WTC11 (cell line): ENCODE measurements around the gene ILKAP. TPM values are rescaled to one million over a fixed set of nuclear protein-coding genes. Genes with fewer than 3 reads are reported as not detected.
"Not testable (repeated sequence)": the region's sequence is repeated elsewhere in the genome, so short reads cannot be mapped to it uniquely, and the experiment has no call there.

Source experiments
- ATAC-seq: fragments of 200-7000 bp; cut with Tn5 transposase; 2 replicates; pipeline ENCODE4 v1.10.0; 2021; ENCODE audit warnings: mild to moderate bottlenecking, moderate library complexity
- CTCF ChIA-PET: fragments of 300-600 bp; sonication (Branson Sonifier 250); formaldehyde crosslinking; loops from one replicate; lab custom pipeline; 2021; ENCODE audit warnings: antibody characterized with exemption; lab: Charles Lee
- POLR2A ChIA-PET: fragments of 350-600 bp; sonication (Branson Sonifier 250); formaldehyde crosslinking; loops from one replicate; lab custom pipeline; 2021; ENCODE audit warnings: antibody characterized with exemption; lab: Charles Lee
- DNase-seq: peaks from one replicate; pipeline ENCODE4 v3.0.0; 2021; ENCODE audit warnings: low spot score
- H3K27ac Mint-ChIP-seq: 2 replicates; pipeline ENCODE4 v1.8.0; 2021; ENCODE audit warnings: mixed read lengths
- H3K27me3 Mint-ChIP-seq: 2 replicates; pipeline ENCODE4 v1.8.0; 2021; ENCODE audit warnings: low read depth, mild to moderate bottlenecking, moderate library complexity, mixed read lengths
- H3K36me3 Mint-ChIP-seq: 2 replicates; pipeline ENCODE4 v1.8.0; 2021; ENCODE audit warnings: mixed read lengths
- H3K4me1 Mint-ChIP-seq: 2 replicates; pipeline ENCODE4 v1.8.0; 2022; ENCODE audit warnings: mixed read lengths
- H3K4me3 Mint-ChIP-seq: 2 replicates; pipeline ENCODE4 v1.8.0; 2021; ENCODE audit warnings: mild to moderate bottlenecking, moderate library complexity, mixed read lengths
- H3K9me3 Mint-ChIP-seq: 2 replicates; pipeline ENCODE4 v1.8.0; 2021; ENCODE audit warnings: mixed read lengths
- CBFB ChIP-seq: sonication (generic); formaldehyde crosslinking; IDR thresholded peaks from 2 replicates; pipeline ENCODE4 v1.8.1; 2022; ENCODE audit warnings: mild to moderate bottlenecking, low read depth, missing genetic modification reagents
- KAT7 ChIP-seq: sonication (generic); formaldehyde crosslinking; IDR thresholded peaks from 2 replicates; pipeline ENCODE4 v1.8.1; 2023; ENCODE audit warnings: missing genetic modification reagents, mild to moderate bottlenecking, borderline replicate concordance
- NR1H2 ChIP-seq: sonication (generic); formaldehyde crosslinking; IDR thresholded peaks from 2 replicates; pipeline ENCODE4 v1.9.0; 2021; ENCODE audit warnings: mild to moderate bottlenecking, moderate library complexity, missing genetic modification reagents
- SMAD3 ChIP-seq: sonication (generic); formaldehyde crosslinking; IDR thresholded peaks from 2 replicates; pipeline ENCODE4 v1.8.0; 2022; ENCODE audit warnings: missing genetic modification reagents, mild to moderate bottlenecking, borderline replicate concordance
- TCF7 ChIP-seq: sonication (generic); formaldehyde crosslinking; IDR thresholded peaks from 2 replicates; pipeline ENCODE4 v1.8.0; 2022; ENCODE audit warnings: mild to moderate bottlenecking, low read depth, missing genetic modification reagents, moderate library complexity
- TEAD1 ChIP-seq: sonication (generic); formaldehyde crosslinking; IDR thresholded peaks from 2 replicates; pipeline ENCODE4 v1.8.0; 2022; ENCODE audit warnings: mild to moderate bottlenecking, missing genetic modification reagents
- TP53 ChIP-seq: sonication (generic); formaldehyde crosslinking; IDR thresholded peaks from 2 replicates; pipeline ENCODE4 v1.8.1; 2023; ENCODE audit warnings: mild to moderate bottlenecking, missing genetic modification reagents
- ZNF219 ChIP-seq: sonication (generic); formaldehyde crosslinking; IDR thresholded peaks from 2 replicates; pipeline ENCODE4 v1.8.0; 2023; ENCODE audit warnings: missing genetic modification reagents, mild to moderate bottlenecking, borderline replicate concordance
- ZNF263 ChIP-seq: sonication (generic); formaldehyde crosslinking; IDR thresholded peaks from 2 replicates; pipeline ENCODE4 v1.8.1; 2022; ENCODE audit warnings: low read depth, mild to moderate bottlenecking, moderate library complexity, missing genetic modification reagents
- ZNF416 ChIP-seq: fragments of 250-450 bp; sonication (Bioruptor Pico); IDR thresholded peaks from 2 replicates; pipeline ENCODE4 v1.9.0; 2021; ENCODE audit warnings: mild to moderate bottlenecking, inconsistent platforms
- total RNA-seq: library from RNA; stranded (reverse); gene quantifications from 3 replicates; pipeline ENCODE4 v1.2.3, GENCODE V29; 2021
- TF ChIP-seq, protein P1 (sequence below): sonication (generic); formaldehyde crosslinking; IDR thresholded peaks from 2 replicates; pipeline ENCODE4 v1.8.1; 2022; ENCODE audit warnings: low read depth, missing genetic modification reagents, borderline replicate concordance
- TF ChIP-seq, protein P2 (sequence below): sonication (generic); formaldehyde crosslinking; IDR thresholded peaks from 2 replicates; pipeline ENCODE4 v1.8.1; 2022; ENCODE audit warnings: low read depth, mild to moderate bottlenecking, moderate library complexity, missing genetic modification reagents, borderline replicate concordance
- TF ChIP-seq, protein P3 (sequence below): sonication (generic); formaldehyde crosslinking; IDR thresholded peaks from 2 replicates; pipeline ENCODE4 v1.8.0; 2023; ENCODE audit warnings: missing genetic modification reagents
- TF ChIP-seq, protein P4 (sequence below): sonication (generic); formaldehyde crosslinking; IDR thresholded peaks from 2 replicates; pipeline ENCODE4 v1.8.1; 2023; ENCODE audit warnings: mild to moderate bottlenecking, missing genetic modification reagents
- TF ChIP-seq, protein P5 (sequence below): sonication (generic); formaldehyde crosslinking; IDR thresholded peaks from 2 replicates; pipeline ENCODE4 v1.8.1; 2023; ENCODE audit warnings: mild to moderate bottlenecking, moderate library complexity, missing genetic modification reagents

Gene ILKAP
- total RNA-seq, 1 experiment from 2014 or later = 32.7 TPM

DNA sequence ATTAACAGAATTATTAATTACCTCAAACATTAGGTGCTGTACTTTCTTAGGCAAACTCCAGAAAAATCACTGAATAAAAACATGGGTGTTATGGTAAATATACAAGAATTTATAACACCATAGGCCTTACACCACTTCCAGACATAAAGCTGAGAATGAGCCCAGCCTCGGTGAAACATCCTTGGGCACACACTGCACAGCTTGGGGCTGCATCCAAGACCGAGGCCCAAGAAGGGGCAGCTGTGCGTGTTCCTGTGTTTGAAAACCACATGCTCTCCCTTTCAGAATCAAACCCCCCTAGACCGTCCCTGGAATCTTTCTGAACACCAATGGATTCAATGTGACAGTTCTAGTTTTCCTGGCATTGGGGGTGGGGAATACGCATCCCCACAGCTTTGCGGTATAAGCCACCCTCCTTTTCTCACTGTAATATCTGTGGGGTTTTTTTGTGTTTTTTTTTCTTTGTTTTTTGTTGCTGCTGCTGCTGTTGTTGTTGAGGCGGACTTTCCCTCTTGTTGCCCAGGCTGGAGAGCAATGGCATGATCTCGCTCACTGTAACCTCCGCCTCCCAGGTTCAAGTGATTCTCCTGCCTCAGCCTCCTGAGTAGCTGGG lies 31.8 kb downstream of the ILKAP start (continued):
- TF ChIP-seq, protein P1, sequence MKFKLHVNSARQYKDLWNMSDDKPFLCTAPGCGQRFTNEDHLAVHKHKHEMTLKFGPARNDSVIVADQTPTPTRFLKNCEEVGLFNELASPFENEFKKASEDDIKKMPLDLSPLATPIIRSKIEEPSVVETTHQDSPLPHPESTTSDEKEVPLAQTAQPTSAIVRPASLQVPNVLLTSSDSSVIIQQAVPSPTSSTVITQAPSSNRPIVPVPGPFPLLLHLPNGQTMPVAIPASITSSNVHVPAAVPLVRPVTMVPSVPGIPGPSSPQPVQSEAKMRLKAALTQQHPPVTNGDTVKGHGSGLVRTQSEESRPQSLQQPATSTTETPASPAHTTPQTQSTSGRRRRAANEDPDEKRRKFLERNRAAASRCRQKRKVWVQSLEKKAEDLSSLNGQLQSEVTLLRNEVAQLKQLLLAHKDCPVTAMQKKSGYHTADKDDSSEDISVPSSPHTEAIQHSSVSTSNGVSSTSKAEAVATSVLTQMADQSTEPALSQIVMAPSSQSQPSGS (CRISPR knock-in tag) = no peak
- TF ChIP-seq CBFB (CRISPR knock-in tag) (no peak), KAT7 (CRISPR knock-in tag) (no peak), ZNF263 (CRISPR knock-in tag) (no peak)
- TF ChIP-seq, protein P2, sequence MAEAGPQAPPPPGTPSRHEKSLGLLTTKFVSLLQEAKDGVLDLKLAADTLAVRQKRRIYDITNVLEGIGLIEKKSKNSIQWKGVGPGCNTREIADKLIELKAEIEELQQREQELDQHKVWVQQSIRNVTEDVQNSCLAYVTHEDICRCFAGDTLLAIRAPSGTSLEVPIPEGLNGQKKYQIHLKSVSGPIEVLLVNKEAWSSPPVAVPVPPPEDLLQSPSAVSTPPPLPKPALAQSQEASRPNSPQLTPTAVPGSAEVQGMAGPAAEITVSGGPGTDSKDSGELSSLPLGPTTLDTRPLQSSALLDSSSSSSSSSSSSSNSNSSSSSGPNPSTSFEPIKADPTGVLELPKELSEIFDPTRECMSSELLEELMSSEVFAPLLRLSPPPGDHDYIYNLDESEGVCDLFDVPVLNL (CRISPR knock-in tag) = no peak
- TF ChIP-seq, protein P3, sequence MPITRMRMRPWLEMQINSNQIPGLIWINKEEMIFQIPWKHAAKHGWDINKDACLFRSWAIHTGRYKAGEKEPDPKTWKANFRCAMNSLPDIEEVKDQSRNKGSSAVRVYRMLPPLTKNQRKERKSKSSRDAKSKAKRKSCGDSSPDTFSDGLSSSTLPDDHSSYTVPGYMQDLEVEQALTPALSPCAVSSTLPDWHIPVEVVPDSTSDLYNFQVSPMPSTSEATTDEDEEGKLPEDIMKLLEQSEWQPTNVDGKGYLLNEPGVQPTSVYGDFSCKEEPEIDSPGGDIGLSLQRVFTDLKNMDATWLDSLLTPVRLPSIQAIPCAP (CRISPR knock-in tag) = no peak

DNA sequence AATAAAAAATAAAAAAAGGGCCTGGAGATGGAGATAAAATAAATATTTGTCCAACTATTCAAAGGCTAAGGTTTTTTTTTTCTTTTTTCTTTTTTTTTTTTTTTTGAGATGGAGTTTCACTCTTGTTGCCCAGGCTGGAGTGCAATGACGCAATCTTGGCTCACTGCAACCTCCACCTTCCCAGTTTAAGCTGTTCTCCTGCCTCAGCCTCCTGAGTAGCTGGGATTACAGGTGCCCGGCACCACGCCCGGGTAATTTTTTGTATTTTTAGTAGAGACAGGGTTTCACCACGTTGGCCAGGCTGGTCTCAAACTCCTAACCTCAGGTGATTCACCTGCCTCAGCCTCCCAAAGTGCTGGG lies 32.4 kb downstream of the ILKAP start:
- POLR2A ChIA-PET, DNase-seq, ATAC-seq, H3K4me3 Mint-ChIP-seq, H3K27me3 Mint-ChIP-seq, H3K9me3 Mint-ChIP-seq, H3K4me1 Mint-ChIP-seq, CTCF ChIA-PET, H3K27ac Mint-ChIP-seq: not testable (repeated sequence)
- H3K36me3 Mint-ChIP-seq = peaks cover 39% of the 10 kb centered on the region

DNA sequence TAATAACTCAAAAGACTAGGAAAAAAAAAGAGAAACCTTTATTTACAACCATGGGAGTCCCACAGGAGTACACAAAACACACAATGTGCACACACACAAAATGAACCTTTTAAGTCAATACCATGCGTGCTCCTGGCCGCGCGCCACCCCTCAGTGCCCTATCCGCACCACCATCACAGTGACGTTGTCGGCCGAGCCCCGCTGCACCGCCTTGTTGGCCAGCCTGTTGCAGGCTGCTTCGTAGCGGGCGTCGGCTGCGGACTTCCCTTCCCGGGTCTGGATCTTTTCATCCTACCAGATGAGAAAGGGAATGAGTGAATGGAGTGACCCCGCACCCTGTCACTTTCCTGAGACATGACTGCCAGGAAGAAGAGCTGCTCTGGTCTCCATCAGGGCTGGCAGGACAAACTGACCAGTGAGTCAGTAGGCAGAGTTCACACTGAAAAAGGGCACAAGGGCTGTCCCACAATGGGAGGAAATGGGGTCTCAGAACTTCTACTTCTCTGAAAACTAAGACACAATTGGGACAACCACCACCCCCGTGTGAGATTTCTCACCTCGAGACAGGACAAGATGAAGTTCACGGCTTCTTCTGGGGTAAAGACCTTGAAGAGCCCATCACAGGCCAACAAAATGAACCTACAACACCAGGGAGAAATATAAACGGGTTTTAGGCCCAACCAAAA lies 33.0 kb downstream of the ILKAP start:
- Mint-ChIP-seq H3K27me3 (peaks cover 4% of the 10 kb centered on the region), H3K4me3 (no peak overlapping the region), H3K4me1 (no peaks in the 10 kb centered on the region), H3K36me3 (peaks cover 39% of the 10 kb centered on the region), H3K27ac (no peak overlapping the region), H3K9me3 (no peaks in the 10 kb centered on the region)
- ChIA-PET POLR2A (no interaction called here), CTCF (interaction anchor here (0.6 kb wide), 1 partner anchor 11 kb away, joined by 3 read pairs; no protein-coding TSS in a partner anchor)
- TF ChIP-seq TCF7 (CRISPR knock-in tag) = no peak
- TF ChIP-seq, protein P4, sequence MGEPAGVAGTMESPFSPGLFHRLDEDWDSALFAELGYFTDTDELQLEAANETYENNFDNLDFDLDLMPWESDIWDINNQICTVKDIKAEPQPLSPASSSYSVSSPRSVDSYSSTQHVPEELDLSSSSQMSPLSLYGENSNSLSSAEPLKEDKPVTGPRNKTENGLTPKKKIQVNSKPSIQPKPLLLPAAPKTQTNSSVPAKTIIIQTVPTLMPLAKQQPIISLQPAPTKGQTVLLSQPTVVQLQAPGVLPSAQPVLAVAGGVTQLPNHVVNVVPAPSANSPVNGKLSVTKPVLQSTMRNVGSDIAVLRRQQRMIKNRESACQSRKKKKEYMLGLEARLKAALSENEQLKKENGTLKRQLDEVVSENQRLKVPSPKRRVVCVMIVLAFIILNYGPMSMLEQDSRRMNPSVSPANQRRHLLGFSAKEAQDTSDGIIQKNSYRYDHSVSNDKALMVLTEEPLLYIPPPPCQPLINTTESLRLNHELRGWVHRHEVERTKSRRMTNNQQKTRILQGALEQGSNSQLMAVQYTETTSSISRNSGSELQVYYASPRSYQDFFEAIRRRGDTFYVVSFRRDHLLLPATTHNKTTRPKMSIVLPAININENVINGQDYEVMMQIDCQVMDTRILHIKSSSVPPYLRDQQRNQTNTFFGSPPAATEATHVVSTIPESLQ (CRISPR knock-in tag) = no peak
- TF ChIP-seq, protein P5, sequence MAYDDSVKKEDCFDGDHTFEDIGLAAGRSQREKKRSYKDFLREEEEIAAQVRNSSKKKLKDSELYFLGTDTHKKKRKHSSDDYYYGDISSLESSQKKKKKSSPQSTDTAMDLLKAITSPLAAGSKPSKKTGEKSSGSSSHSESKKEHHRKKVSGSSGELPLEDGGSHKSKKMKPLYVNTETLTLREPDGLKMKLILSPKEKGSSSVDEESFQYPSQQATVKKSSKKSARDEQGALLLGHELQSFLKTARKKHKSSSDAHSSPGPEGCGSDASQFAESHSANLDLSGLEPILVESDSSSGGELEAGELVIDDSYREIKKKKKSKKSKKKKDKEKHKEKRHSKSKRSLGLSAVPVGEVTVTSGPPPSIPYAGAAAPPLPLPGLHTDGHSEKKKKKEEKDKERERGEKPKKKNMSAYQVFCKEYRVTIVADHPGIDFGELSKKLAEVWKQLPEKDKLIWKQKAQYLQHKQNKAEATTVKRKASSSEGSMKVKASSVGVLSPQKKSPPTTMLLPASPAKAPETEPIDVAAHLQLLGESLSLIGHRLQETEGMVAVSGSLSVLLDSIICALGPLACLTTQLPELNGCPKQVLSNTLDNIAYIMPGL (CRISPR knock-in tag) = no peak
- no peak for DNase-seq
- no peak for ATAC-seq

DNA sequence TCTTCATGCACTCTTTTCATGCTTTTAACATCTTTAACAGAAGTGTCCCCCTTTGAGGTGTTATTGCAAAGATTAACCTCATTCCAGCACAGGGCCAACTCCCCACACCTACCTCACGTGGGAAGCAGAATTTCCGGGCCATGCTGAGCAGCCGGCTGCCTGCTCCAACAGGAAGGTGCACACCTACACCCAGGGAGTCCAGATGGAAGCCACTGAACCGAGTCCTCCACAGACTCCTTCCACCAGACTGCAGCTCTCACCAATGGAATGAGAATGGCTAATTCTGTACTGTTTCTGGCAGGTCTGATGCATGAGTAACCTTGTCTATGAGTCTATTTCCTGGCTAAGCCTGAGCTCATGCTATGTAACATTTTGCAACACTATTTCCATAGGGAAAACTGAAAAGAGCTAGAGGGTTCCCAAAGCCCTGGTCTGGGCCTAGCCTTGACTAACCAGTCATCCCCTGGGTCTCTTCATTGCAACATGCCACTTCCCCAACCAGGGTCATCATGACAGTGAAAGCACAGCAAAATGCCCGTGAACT lies 33.7 kb downstream of the ILKAP start:
- Mint-ChIP-seq H3K36me3 (peaks cover 39% of the 10 kb centered on the region), H3K9me3 (no peaks in the 10 kb centered on the region), H3K4me1 (no peaks in the 10 kb centered on the region), H3K27me3 (peaks cover 12% of the 10 kb centered on the region), H3K27ac (no peak overlapping the region), H3K4me3 (no peak overlapping the region)
- ATAC-seq (no peak), DNase-seq (no peak)
- TF ChIP-seq SMAD3 = no peak
- no peak for TF ChIP-seq NR1H2 (CRISPR knock-in tag)
- TF ChIP-seq TEAD1 = no peak
- no peak for TF ChIP-seq TP53 (CRISPR knock-in tag)
- no peak for TF ChIP-seq ZNF219 (CRISPR knock-in tag)
- no peak for TF ChIP-seq ZNF416
- CTCF ChIA-PET = interaction anchor here (0.6 kb wide), 1 partner anchor 12 kb away, joined by 3 read pairs; no protein-coding TSS in a partner anchor
- POLR2A ChIA-PET = no interaction called here
